Measurements from ENCODE around the gene CCL28.
"Not testable (repeated sequence)": the region's sequence is repeated elsewhere in the genome, so short reads cannot be mapped to it uniquely, and the experiment has no call there.

The CCL28 gene

GRCh38 chr5:43409809-43410271, 2.4 kb downstream of the CCL28 start:
- DNase-seq (ENCODE audit: low spot score), result no peak

GRCh38 chr5:43402524-43403066, 9.6 kb downstream of the CCL28 start:
- DNase-seq (ENCODE audit: low spot score), result not testable (repeated sequence)

- no peak for DNase-seq (ENCODE audit: low spot score)
Observed at GRCh38 chr5:43401827-43402226, 10.4 kb downstream of the CCL28 start.

DNA sequence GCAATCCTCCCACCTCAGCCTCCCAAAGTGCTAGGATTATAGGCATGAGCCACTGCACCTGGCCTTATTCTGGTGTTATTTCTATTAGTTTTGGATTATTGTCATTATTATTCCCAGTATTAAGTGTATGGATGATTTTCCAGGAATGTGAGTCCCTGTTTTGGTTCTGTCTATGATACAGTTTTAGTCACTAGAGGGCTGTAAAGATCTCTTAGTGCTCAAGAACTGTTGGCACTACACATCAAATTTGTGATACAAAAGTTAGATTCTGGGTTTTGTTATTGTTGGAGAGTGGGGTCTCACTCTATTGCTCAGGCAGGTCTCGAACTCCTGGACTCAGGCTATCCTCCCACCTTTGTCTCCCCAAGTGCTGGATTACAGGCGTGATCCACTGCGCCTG, 12.1 kb downstream of the CCL28 start:
- no peak for DNase-seq (ENCODE audit: low spot score)

DNA sequence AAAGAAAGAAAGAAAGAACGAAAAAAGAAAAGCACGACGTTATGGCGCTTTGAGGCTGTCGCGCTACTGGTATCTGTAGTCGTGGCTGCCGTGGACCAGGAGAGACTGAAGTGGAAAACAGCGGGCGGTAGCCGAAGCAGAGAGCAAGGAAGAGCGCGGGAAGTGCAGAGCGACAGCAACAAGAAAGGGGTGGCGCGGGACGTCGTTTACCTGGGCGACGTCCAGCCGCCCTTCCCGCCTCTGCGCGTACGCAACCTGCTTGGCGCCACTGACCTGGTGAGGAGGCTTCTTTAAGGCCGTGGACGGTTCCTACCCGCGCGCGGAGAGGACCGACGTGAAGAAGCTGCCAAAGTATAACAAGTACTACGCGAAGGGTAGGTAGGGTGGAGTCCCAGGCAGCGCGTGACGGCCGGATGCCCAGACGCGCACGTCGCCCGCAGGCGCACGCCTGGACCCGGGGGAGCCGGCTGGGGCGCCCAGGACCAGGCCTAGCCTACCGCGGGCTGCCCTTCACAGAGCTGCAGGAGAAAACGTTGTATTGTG, 15.4 kb downstream of the CCL28 start:
- peak; percentile 76 for DNase-seq (ENCODE audit: low spot score)

GRCh38 chr5:43390471-43390870, 21.7 kb downstream of the CCL28 start:
- DNase-seq (ENCODE audit: low spot score), result no peak

DNA sequence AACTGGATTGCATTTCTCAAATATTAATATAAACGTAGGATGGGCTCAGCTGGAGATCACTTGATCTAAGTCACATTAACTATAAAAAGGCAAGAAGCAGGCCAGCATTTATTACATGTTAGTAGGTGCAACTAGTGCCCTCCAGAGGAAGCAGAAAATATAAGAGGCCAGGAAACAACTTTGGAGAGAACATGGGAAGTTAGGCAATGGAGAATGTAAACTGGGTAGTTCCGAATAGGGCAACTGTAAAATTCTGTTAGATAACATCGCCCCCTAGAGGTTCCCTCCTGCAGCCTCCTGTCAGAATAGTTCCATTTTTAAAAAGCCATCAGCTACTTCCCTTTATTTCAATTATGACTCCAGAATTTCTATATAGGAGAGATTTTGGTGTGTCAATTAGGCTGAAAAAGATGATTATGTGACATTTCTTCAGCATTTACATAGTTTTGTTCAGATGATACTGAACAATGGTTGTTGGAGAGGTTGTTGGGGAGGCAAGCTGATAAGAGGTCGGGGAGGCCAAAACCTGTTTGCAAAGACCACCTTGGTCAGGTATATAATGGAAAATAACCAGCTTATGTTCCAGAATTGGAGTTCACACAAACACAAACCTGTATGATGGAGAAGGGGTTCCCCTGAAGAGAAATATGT, 22.4 kb downstream of the CCL28 start:
- peak; percentile 90 for DNase-seq (ENCODE audit: low spot score)

DNA sequence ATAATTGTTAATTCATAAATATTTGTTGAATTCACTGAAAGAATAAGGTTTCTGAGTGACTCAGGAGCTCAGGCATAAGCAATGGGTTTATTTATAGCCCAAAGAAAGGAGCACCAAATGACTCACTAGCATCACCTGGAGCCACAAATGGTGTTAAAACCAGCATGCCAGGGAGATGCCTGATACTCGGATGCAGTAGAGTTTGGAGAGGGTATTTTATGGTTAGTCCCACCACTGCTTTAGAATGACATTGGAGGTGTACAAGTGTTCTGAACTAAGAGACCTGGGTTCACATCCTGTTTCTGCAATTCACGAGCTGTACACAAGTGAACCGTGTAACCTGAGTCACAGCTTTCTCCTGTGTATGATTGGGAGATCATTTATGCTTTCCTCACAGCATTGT, 25.2 kb downstream of the CCL28 start:
- no peak for DNase-seq (ENCODE audit: low spot score)

DNA sequence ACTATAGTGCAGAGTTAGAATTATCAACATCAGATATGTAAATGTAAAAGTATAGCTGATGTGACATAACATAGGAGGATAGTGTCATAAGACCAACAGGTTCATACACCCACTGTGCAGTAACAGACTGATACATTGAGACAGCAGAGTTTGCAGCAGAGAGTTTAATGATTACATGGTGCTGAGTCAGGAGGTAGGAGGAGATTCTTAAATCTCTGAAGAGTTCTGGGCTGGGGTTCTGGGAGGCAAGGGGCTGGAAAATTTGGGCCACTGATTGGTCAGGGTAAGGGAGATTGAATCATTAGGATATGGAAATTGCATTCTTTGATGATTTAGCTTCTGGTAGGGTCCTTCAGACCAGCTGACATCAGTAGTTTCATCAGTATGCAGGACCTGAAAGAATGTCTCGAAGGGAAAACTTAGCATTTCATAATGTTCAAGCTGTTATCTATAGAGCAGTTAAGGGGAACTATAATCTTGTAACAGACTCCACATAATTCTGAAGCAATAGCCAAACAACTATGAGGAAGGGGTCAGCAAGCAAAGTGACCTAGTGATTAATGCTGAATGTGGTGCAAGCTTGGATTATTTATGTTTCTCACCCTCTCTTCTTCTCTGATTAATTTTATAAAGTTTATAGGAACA, 35.6 kb downstream of the CCL28 start:
- DNase-seq (ENCODE audit: low spot score), result no peak

DNA sequence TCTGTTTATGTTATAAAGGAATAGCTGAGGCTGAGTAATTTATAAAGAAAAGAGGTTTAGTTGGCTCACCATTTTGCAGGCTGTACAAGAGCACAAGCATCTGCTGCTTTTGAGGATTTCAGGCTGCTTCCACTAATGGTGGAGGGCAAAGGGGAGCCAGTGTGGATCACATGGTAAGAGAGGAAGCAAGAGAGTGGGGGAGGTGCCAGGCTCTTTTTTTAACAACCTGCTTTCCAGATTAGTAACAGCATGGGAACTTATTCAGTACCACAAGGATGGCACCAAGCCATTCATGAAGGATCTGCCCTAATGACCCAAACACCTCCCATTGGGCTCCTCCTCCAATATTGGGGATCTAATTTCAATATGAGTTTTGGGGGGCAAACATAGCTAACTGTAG, 40.4 kb downstream of the CCL28 start:
- no peak for DNase-seq (ENCODE audit: low spot score)

GRCh38 chr5:43370352-43370751, 41.8 kb downstream of the CCL28 start:
- no peak for DNase-seq (ENCODE audit: low spot score)

- DNase-seq (ENCODE audit: low spot score), result no peak
Observed at GRCh38 chr5:43369651-43370050, 42.5 kb downstream of the CCL28 start.

DNA sequence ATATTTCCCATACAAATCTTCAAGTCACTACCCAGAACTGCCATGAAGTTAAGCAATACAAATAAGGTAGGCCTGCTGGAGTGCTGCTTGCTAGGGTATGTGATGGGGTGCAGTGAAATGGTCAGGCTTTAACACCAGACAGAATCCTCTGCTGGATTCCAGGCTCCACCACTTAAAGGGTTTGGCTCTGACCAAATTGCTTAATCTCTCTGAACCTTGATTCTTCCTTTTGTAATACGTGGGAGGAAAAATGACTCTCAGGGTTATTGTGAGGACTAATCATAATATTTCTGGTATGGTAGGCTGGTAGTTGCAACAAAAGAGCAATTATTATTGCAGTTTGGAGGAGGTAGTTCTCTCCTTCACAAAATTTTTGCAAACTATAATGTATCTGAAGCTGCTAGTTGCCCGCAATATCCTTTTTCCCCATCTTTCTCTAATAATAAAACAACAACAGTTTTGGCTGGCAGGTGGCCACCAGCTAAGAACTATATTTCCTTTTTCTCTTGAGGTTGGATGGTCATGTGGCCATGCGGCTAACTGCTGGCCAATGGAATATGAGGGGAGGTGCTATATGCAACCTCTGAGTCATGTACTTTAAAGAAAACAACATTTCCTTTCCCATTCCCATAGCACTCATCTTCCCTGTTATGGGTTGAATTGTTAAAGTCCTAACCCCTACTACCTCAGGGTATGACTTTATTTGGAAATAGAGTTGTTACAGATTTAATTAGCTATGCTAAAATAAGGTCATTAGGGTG, 44.1 kb downstream of the CCL28 start:
- no peak for DNase-seq (ENCODE audit: low spot score)

GRCh38 chr5:43367453-43367852, 44.7 kb downstream of the CCL28 start:
- DNase-seq (ENCODE audit: low spot score), result no peak

DNA sequence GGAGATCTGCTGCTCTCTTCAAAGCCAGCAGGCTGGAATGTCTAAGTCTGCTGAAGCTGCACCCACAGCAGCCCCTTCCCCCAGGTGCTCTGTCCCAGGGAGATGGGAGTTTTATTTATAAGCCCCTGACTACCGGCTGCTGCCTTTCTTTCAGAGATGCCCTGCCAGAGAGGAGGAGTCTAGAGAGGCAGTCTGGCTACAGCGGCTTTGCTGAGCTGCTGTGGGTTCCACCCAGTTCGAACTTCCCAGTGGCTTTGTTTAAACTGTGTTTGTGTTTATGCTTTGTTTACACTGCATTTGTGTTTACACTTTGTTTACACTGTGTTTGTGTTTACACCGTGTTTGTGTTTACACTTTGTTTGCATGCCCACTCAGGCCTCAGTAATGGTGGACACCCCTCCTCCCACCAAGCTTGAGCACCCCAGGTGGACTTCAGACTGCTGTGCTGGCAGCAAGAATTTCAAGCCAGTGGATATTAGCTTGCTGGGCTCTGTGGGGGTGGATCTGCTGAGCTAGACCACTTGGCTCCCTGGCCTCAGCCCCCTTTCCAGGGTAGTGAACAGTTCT, 45.4 kb downstream of the CCL28 start:
- DNase-seq (ENCODE audit: low spot score), result not testable (repeated sequence)

DNA sequence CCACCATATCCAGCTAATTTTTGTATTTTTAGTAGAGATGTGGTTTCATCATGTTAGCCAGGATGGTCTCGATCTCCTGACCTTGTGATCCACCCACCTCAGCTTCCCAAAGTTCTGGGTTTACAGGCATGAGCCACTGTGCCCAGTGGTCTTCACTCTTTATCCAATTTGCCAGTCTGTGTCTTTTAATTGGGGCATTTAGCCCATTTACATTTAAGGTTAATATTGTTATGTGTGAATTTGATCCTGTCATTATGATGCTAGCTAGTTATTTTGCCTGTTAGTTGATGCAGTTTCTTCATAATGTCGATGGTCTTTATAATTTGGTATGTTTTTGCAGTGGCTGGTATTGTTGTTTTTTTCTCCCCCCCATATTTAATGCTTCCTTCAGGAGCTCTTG, 47.0 kb downstream of the CCL28 start:
- DNase-seq (ENCODE audit: low spot score), result not testable (repeated sequence)

GRCh38 chr5:43363445-43364152, 48.6 kb downstream of the CCL28 start:
- no peak for DNase-seq (ENCODE audit: low spot score)

- no peak for DNase-seq (ENCODE audit: low spot score)
Observed at GRCh38 chr5:43362725-43363435, 49.3 kb downstream of the CCL28 start.

DNA sequence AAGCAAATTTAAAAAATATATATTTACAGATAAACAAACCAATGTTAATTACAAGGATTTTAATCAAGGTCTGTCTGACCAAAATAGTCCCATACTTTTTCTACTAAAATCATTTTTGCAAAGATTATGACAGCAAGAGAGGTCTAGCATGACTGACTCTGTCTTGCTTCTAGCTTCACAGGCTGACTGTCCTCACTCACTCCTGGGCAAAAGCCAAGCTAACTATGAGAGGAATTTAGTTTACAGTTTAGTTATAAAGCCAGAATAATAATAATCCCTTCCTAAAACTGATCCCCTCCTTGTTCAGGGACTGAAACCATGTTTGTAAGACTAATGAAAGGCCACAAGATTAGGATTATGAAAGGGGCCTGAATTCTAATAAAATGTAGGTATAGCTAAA, 53.5 kb downstream of the CCL28 start:
- no peak for DNase-seq (ENCODE audit: low spot score)

GRCh38 chr5:43358301-43358700, 53.9 kb downstream of the CCL28 start:
- DNase-seq (ENCODE audit: low spot score), result no peak

DNA sequence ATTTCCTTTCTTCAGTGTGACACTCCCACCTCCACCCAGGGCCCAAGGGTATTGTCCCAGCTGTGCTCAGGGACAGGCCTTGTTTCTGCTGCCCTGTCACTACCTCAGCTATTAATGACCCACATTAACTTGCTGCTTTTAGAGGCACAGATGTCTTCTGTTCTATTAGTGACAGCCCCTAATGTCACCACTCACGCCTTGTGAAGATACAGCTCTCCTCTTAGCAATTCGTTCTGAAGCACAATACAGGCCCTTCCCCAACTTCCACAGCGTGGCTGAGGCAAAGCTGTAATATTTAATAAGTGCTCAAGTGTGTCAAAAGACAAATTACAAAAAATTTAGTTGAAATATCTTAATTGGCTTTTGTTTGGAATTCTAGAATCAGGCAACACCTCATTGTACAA, 54.3 kb downstream of the CCL28 start:
- no peak for DNase-seq (ENCODE audit: low spot score)
